Measurements from ENCODE around the gene PHF2. TPM values are rescaled to one million over a fixed set of nuclear protein-coding genes. Genes with fewer than 3 reads are reported as not detected.

The PHF2 gene
- total and polyA plus RNA-seq, 2 of the 8 experiments (the other 6 are each of a cell fraction or from before 2014, with no cell fraction given), result 3.4 to 9.4 TPM

GRCh38 chr9:93674580-93675335 lies 98.4 kb downstream of the PHF2 start:
- H4K91ac ChIP-seq (replicated peaks; ENCODE audit: insufficient read length, low read length), result no peak overlapping the region
- peak in 1 of 2 experiments; percentile 37 for DNase-seq (ENCODE audit: low read depth in 1 of 2, low spot score in 2 of 2)
- ChIA-PET CTCF (ENCODE audit: partially characterized antibody) (no interaction called here), POLR2A (ENCODE audit: partially characterized antibody) (no interaction called here)
- TF ChIP-seq POU5F1 (IDR thresholded peaks at IDR 0.05; ENCODE audit: low read depth, low read length) (no peak), SIRT6 (IDR thresholded peaks at IDR 0.05; ENCODE audit: low read length) (no peak), SAP30 (IDR thresholded peaks at IDR 0.05; ENCODE audit: insufficient read depth, insufficient replicate concordance, low read length) (no peak), GABPA (IDR thresholded peaks at IDR 0.05; ENCODE audit: borderline replicate concordance, insufficient read depth, low read length) (no peak), TCF12 (IDR thresholded peaks at IDR 0.05; ENCODE audit: low read depth, low read length) (no peak), POLR2A (IDR thresholded peaks at IDR 0.05; ENCODE audit: control extremely low read depth in 1 of 2, low read depth in 2 of 2, low read length in 2 of 2) (no peak), SIN3A (conservative IDR thresholded peaks at IDR 0.05 in 1 of 2, IDR thresholded peaks at IDR 0.05 in 1 of 2; ENCODE audit: low read depth in 1 of 2, low read length in 2 of 2) (no peak), MAX (IDR thresholded peaks at IDR 0.05) (no peak), CREB1 (IDR thresholded peaks at IDR 0.05) (no peak), EZH2 (IDR thresholded peaks at IDR 0.05; ENCODE audit: low read depth, low read length, severe bottlenecking) (no peak)
- H3K23ac ChIP-seq (ENCODE audit: insufficient read length), result no peak overlapping the region
- H2BK12ac ChIP-seq (ENCODE audit: low read depth, low read length), result no peak overlapping the region
- H3K27ac ChIP-seq (ENCODE audit: low read depth, low read length), result no peak overlapping the region
- no peak overlapping the region for H2BK120ac ChIP-seq (replicated peaks; ENCODE audit: low read depth, low read length)
- peaks cover 2% of the 10 kb centered on the region; the same call in 1 of the 2 replicates for H3K23me2 ChIP-seq (ENCODE audit: low read depth, low read length)
- no peak overlapping the region for H4K8ac ChIP-seq (ENCODE audit: extremely low read depth, insufficient read depth, low read length)
- no peaks in the 10 kb centered on the region; a peak in 1 of 4 replicates for H3K9me3 ChIP-seq (ENCODE audit: insufficient read depth in 2 of 2, low read depth in 1 of 2, low read length in 1 of 2)
- H4K20me1 ChIP-seq (replicated peaks in 1 of 2; ENCODE audit: control insufficient read depth in 1 of 2, insufficient read depth in 2 of 2, low read length in 2 of 2), result peaks cover 0 to 4% of the 10 kb centered on the region in 2 experiments
- H3K4ac ChIP-seq (replicated peaks; ENCODE audit: insufficient read length, low read depth, low read length), result no peak overlapping the region
- H3K18ac ChIP-seq (ENCODE audit: extremely low read depth, low read length), result no peak overlapping the region
- H3K27me3 ChIP-seq (replicated peaks in 1 of 4; ENCODE audit: control insufficient read depth in 3 of 4, extremely low read depth in 1 of 4, insufficient read depth in 3 of 4, low read length in 3 of 4), result no peaks in the 10 kb centered on the region; a peak in 1 of 7 replicates
- no peak overlapping the region for H4K5ac ChIP-seq (ENCODE audit: insufficient read length, low read depth, low read length)
- WGBS, 2 experiments (ENCODE audit: extremely low coverage in 1 of 2, insufficient coverage in 1 of 2, insufficient read length in 1 of 2, insufficient replicate concordance in 2 of 2, low coverage in 1 of 2, low lambda C conversion rate in 2 of 2, missing lambda C conversion rate in 1 of 2), result 88% methylated on average over 14 of the region's 14 CpGs; no CpG with 5 or more reads in 1 of the 2 experiments
- no peak overlapping the region for H2BK15ac ChIP-seq (ENCODE audit: low read length)
- H3K79me2 ChIP-seq (ENCODE audit: control insufficient read depth in 1 of 2, insufficient read depth in 2 of 2, low read length in 2 of 2), result no peaks in the 10 kb centered on the region
- no peak overlapping the region for H3K4me3 ChIP-seq (ENCODE audit: extremely low read depth in 1 of 4, insufficient read depth in 2 of 4, low read depth in 3 of 4, low read length in 4 of 4)
- H3K9ac ChIP-seq (replicated peaks in 1 of 4; ENCODE audit: extremely low read depth in 1 of 4, low read depth in 3 of 4, low read length in 3 of 4), result no peak overlapping the region
- no peak for FAIRE-seq
- H2AK5ac ChIP-seq (ENCODE audit: low read depth, low read length), result no peak overlapping the region
- no peaks in the 10 kb centered on the region for H3K79me1 ChIP-seq (ENCODE audit: low read depth, low read length)
- H3K56ac ChIP-seq (replicated peaks; ENCODE audit: insufficient read length, low read depth, low read length), result no peak overlapping the region
- no peaks in the 10 kb centered on the region; a peak in 2 of 8 replicates for H3K36me3 ChIP-seq (ENCODE audit: control insufficient read depth in 2 of 4, insufficient read depth in 4 of 4, low read length in 3 of 4)
- no peak overlapping the region for H2AFZ ChIP-seq (ENCODE audit: low read length)
- H2BK20ac ChIP-seq (ENCODE audit: low read length), result no peak overlapping the region
- H3K4me2 ChIP-seq (ENCODE audit: insufficient read depth in 1 of 2, low read depth in 2 of 2, low read length in 2 of 2), result no peak overlapping the region
- H3K4me1 ChIP-seq (replicated peaks in 1 of 4; ENCODE audit: control insufficient read depth in 3 of 4, insufficient read depth in 4 of 4, low read length in 3 of 4), result no peaks in the 10 kb centered on the region
- H2BK5ac ChIP-seq (ENCODE audit: low read depth, low read length), result no peak overlapping the region
- no peak overlapping the region for H3K14ac ChIP-seq (ENCODE audit: insufficient read length)

Data from H1 (cell line).